Stimulated activated CD4-positive, alpha-beta T cell treated with anti-CD3 and anti-CD28 coated beads, Interleukin-12 subunit alpha, Interleukin-12 subunit beta, amount 100 ng/mL, for 4 hours (primary cell): Measurements from ENCODE around the gene KIR2DL4.
"Not testable (repeated sequence)": the region's sequence is repeated elsewhere in the genome, so short reads cannot be mapped to it uniquely, and the experiment has no call there.

Experiments used
- DNase-seq: peaks from one replicate; pipeline ENCODE4 v3.0.0-alpha.2; 2020

Gene KIR2DL4

GRCh38 chr19:54805665-54806515 lies 2.5 kb downstream of the KIR2DL4 start:
- DNase-seq, result no peak

DNA sequence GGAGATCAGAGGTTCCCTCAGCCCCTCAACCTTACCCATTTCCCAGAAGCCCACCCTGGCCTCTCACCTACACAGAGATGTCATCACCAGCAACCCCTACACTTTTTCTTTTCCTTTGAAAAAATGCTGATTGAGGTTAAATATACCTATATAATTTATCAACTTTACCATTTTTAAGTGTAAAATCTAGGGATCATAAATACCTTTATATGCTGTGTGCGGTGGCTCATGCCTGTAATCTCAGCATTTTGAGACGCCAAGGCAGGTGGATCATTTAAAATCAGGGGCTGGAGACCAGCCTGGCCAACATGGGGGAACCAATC lies 3.1 kb downstream of the KIR2DL4 start:
- no peak for DNase-seq

GRCh38 chr19:54814571-54814970 lies 11.2 kb downstream of the KIR2DL4 start:
- DNase-seq, result not testable (repeated sequence)

- DNase-seq, result not testable (repeated sequence)
Measured at GRCh38 chr19:54816251-54816650, 12.8 kb downstream of the KIR2DL4 start, which contains the start of gene KIR3DL1. TSS of gene KIR3DL1 (plus strand) at chr19:54816468.

DNA sequence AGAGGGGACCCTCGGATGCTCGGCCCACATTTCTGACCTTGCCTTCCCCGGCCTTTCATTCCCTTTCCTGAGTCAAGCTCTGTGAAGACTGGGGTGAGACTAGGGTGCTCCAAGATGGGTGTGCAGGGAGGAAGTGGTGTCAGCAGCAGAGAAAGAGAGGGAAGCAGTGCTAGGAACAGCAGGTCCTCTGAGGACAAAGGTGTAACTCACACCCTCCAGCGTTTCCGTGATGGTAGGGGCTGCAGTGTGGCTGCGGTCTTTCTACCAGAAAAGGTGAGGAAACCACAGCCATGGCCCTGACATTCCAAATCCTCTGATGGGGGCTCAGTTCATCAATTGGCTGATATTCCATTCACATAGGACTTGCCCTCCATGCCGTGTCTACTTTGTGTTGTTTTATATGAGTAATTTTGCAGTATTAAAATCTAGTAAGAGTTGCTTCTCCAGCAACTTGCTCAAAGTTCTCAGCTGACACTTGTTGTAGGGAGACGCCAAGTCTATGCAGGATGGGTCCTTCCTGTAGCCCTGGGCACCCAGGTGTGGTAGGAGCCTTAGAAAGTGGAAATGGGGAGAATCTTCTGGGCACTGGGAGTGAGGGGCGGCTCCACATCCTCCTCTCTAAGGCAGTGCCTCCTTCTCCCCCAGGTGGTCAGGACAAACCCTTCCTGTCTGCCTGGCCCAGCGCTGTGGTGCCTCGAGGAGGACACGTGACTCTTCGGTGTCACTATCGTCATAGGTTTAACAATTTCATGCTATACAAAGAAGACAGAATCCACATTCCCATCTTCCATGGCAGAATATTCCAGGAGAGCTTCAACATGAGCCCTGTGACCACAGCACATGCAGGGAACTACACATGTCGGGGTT lies 14.5 kb downstream of the KIR2DL4 start:
- DNase-seq, result no peak

GRCh38 chr19:54824416-54824815 lies 21.0 kb downstream of the KIR2DL4 start:
- DNase-seq, result not testable (repeated sequence)

- DNase-seq, result not testable (repeated sequence)
Measured at GRCh38 chr19:54825326-54825725, 21.9 kb downstream of the KIR2DL4 start.

DNA sequence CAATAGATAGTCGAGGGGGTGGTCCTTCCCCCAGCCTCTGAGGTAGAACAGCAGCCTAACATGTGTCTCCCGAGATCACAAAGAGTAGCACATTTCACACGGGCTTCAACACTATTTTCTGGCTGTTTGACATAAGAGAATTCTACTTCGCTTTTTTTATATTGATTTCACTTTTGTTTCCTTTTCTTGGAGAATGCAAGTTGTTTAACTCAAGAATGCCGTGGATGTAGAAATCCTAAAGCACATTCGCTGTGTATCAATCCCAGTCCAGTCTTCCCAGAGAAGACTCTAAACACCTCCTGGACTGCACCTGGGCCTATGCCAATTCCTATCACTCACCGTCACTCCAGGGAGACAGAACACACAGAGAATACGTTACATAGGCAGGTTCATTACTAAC lies 24.7 kb downstream of the KIR2DL4 start:
- not testable (repeated sequence) for DNase-seq

- not testable (repeated sequence) for DNase-seq
Measured at GRCh38 chr19:54832496-54832895, 29.1 kb downstream of the KIR2DL4 start, which contains the start of gene KIR2DS4. TSS of gene KIR2DS4 (plus strand) at chr19:54832676.

GRCh38 chr19:54835126-54835525 lies 31.7 kb downstream of the KIR2DL4 start:
- not testable (repeated sequence) for DNase-seq

DNA sequence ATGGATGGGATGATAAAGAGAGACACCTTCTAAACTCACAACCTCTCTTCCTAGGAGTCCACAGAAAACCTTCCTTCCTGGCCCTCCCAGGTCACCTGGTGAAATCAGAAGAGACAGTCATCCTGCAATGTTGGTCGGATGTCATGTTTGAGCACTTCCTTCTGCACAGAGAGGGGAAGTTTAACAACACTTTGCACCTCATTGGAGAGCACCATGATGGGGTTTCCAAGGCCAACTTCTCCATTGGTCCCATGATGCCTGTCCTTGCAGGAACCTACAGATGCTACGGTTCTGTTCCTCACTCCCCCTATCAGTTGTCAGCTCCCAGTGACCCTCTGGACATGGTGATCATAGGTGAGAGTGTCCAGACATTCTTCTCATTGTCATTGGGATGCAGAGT lies 34.1 kb downstream of the KIR2DL4 start:
- DNase-seq, result not testable (repeated sequence)

DNA sequence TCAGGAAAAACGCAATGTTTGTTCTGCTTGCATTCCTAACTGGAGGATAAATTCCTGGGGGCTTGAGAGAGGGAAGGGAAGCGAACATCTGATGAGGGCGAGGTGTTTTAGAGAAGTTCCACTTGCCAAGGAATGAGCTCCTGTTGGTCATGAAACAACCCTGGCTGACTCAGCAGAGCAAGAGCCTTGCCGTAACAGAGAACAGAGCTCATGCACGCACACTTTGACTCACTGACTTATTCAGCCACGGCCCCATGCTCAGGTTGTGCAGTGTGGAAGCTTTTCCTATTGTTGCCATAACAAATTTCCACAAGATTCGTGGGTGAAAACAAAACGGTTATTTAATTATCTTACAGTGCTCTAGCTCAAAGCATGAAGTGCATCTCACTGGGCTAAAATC lies 39.8 kb downstream of the KIR2DL4 start:
- not testable (repeated sequence) for DNase-seq

- not testable (repeated sequence) for DNase-seq
Measured at GRCh38 chr19:54850061-54850640, 46.7 kb downstream of the KIR2DL4 start, which contains the start of gene KIR3DL2. TSS of gene KIR3DL2 (plus strand) at chr19:54850443. CDS start at chr19:54850476, 33 bp downstream.

- DNase-seq, result no peak
Measured at GRCh38 chr19:54850930-54851329, 47.5 kb downstream of the KIR2DL4 start.

DNA sequence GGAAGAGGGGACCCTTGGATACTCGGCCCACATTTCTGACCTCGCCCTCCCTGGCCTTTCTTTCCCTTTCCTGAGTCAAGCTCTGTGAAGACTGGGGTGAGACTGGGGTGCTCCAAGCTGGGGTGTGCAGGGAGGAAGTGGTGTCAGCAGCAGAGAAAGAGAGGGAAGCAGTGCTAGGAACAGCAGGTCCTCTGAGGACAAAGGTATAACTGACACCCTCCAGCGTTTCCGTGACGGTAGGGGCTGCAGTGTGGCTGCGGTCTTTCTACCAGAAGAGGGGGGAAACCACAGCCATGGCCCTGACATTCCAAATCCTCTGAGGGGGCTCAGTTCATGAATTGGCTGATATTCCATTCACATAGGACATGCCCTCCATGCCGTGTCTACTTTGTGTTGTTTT lies 47.9 kb downstream of the KIR2DL4 start:
- DNase-seq, result no peak

DNA sequence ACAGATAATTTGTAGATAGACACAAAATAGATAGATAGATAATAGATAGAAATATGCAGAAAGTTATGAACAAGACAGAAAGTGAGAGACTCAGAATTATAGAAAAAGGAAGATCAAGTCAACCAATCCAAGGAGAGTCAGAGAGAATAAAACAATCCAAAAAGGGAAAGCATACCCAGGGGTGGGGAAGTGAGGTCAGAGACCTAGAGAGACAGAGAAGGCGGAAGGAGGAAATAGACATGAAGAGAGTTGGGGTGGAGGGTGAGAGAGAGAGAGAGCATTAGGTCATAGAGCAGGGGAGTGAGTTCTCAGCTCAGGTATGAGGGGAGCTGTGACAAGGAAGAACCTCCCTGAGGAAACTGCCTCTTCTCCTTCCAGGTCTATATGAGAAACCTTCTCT lies 51.8 kb downstream of the KIR2DL4 start:
- DNase-seq, result not testable (repeated sequence)

GRCh38 chr19:54858476-54858875 lies 55.1 kb downstream of the KIR2DL4 start:
- not testable (repeated sequence) for DNase-seq

GRCh38 chr19:54859421-54859820 lies 56.0 kb downstream of the KIR2DL4 start:
- not testable (repeated sequence) for DNase-seq

DNA sequence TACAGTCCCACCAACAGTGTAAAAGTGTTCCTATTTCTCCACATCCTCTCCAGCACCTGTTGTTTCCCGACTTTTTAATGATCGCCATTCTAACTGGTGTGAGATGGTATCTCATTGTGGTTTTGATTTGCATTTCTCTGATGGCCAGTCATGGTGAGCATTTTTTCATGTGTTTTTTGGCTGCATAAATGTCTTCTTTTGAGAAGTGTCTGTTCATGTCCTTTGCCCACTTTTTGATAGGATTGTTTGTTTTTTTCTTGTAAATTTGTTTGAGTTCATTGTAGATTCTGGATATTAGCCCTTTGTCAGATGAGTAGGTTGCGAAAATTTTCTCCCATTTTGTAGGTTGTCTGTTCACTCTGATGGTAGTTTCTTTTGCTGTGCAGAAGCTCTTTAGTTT lies 60.0 kb downstream of the KIR2DL4 start:
- DNase-seq, result not testable (repeated sequence)
